Measurements from ENCODE around the gene VANGL1. TPM values are rescaled to one million over a fixed set of nuclear protein-coding genes. Genes with fewer than 3 reads are reported as not detected.

Gene VANGL1
- total RNA-seq, 1 experiment from 2014 or later: 20.5 TPM

- DNase-seq (ENCODE audit: extremely low read depth, low read depth): no peak
Measured at GRCh38 chr1:115643225-115643624, 1.5 kb downstream of the VANGL1 start.

GRCh38 chr1:115643666-115644065 is 1.9 kb downstream of the VANGL1 start:
- DNase-seq (ENCODE audit: extremely low read depth, low read depth): no peak

GRCh38 chr1:115644109-115644508 is 2.3 kb downstream of the VANGL1 start:
- DNase-seq (ENCODE audit: extremely low read depth, low read depth): no peak

- DNase-seq (ENCODE audit: extremely low read depth, low read depth): no peak
Measured at GRCh38 chr1:115647047-115647446, 5.3 kb downstream of the VANGL1 start.

GRCh38 chr1:115647507-115647906 is 5.7 kb downstream of the VANGL1 start:
- DNase-seq (ENCODE audit: extremely low read depth, low read depth): no peak

DNA sequence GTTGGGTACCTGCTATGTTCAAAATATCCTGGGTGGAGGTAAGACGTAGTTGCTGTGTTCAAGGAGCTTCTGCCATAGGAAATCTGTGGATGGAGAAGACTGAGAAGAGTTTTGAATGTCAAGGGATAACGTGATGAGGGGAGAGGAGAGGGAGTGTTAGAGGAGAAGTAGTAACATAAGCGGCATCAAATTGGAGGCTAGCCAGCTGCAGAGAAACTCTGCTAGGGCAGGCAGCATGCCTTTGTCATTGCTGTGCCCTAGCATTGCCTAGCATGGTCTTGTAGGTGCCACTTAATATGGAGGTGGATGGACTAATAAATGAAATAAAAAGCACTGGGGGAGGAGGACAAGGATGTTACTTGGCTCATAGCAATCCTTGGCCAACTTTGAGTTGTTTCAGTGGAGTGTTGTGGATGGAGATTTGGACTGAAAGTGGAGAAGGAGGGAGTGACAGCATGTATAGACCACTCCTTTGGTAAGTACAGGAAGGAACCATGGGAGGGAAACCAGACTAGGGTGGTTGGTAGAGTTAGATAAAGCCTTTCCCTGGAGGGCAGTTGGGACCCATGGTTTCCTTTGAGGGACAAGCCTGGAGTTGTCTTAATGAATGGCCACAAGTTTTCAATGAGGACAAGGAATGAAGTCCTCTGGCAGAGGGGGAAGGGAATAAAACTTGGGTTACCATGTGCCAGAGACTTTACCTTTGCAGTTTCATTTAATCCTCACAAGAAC is 6.3 kb downstream of the VANGL1 start:
- DNase-seq (ENCODE audit: extremely low read depth, low read depth): no peak

DNA sequence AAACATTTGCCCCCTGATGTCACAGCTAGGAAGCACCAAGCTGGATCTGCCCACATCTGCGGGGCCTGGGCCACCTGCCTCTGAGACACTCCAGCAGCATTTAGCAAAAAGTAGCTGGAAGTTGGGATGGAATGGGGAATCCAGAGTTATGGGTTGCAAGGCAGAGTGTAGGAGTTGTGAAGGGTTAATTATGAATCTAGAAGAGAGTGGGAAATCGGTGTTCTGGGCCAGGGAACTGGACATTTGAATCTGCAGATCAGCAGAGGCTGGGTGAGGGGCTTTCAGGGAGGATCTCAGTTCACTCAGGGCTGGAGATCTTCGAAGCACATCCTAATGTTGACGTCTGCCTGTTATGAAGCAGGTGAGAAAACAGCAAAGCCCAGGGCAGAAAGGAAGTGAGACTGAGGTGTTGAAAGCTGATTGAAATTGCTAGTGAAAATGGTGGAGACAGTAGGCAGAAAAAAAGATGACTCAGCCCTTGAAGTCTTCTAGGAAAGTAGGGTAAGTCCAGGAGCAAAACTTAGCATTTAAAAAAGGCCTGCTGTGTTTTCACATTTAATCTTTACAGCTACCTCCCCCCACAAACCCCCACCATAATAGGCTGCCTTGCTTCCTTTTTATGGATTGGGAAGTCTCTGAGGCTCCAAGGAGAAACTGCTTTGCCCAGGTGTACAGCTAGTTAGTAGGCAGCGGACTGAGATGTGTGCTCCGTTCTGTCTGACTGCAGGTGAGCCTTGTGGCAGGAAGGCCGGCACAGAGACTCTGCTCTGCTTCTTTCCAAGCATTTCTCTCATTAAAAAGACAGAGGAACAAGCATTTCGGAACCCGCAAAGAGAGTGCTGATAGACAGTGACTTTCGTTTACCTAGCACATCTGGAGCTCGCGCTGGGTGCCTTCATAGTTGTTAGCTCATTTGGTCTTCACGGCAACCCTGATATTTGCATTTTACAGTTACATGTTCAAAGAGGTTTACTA is 7.2 kb downstream of the VANGL1 start:
- DNase-seq (ENCODE audit: extremely low read depth, low read depth): peak; percentile 35

DNA sequence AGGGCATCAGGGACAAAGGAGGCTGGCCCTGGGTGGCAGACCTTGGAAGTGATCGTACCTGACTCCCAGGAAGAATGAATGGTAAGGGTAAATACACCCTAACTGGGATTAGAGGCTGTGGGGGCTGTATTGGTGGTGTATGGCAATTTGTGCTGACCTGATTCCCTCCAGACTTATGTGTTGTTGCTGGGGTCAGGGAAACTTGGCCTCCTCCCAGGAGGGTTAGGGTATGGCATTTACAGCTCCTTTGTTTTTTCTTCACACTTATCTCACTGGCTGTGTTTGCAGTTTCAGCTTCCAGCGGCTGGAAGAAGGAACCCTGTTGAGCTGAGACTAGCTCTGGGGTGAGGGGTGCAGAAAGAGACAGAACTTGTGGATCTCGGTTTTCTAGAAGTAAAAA is 8.2 kb downstream of the VANGL1 start:
- DNase-seq (ENCODE audit: extremely low read depth, low read depth): no peak

DNA sequence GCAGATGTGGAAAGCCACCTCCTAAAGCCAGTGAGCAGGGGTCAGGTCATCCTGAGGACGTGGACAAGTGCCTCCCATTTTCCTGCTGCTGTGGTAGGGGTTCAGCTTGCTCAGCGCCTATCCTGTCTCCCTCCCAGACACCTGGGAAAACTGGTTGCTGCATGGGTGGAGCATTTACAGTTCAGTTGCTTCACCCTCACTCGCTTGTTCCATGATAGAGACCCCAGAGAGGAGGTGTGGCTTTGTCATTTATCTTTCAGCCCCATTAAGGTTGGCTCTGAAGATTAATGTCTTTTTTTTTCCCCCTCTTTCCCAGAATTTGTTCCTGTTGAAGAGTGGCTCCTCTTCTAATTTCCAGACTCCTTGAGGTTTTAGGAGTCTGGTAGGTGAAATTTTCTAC is 9.2 kb downstream of the VANGL1 start:
- DNase-seq (ENCODE audit: extremely low read depth, low read depth): no peak

GRCh38 chr1:115651391-115651790 is 9.6 kb downstream of the VANGL1 start:
- no peak for DNase-seq (ENCODE audit: extremely low read depth, low read depth)

GRCh38 chr1:115652236-115652788 is 10.5 kb downstream of the VANGL1 start:
- DNase-seq (ENCODE audit: extremely low read depth, low read depth): no peak

DNA sequence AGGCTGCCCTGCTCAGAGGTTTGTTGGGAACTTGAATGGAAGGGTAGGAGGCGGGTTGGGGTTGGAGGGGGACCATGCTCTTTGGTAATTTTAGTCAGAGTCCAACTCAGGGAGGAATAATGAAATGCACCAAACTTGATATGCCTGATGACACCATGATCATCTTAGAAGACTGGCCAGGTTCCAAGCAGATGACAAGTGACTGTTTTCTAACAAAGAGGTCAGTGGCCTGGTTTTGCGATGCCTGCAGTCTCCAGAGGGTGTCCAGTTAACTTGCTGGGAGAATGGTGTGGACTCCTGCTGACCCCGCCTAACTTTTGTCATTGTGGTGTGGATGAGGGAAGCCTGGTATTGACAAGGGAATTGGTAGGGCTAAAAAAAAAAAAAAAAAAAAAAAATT is 12.4 kb downstream of the VANGL1 start:
- DNase-seq (ENCODE audit: extremely low read depth, low read depth): no peak

- DNase-seq (ENCODE audit: extremely low read depth, low read depth): no peak
Measured at GRCh38 chr1:115654663-115655305, 13.0 kb downstream of the VANGL1 start.

- DNase-seq (ENCODE audit: extremely low read depth, low read depth): no peak
Measured at GRCh38 chr1:115655306-115655663, 13.5 kb downstream of the VANGL1 start.

GRCh38 chr1:115655916-115656315 is 14.1 kb downstream of the VANGL1 start:
- DNase-seq (ENCODE audit: extremely low read depth, low read depth): no peak

- DNase-seq (ENCODE audit: extremely low read depth, low read depth): no peak
Measured at GRCh38 chr1:115656461-115657077, 14.8 kb downstream of the VANGL1 start.

DNA sequence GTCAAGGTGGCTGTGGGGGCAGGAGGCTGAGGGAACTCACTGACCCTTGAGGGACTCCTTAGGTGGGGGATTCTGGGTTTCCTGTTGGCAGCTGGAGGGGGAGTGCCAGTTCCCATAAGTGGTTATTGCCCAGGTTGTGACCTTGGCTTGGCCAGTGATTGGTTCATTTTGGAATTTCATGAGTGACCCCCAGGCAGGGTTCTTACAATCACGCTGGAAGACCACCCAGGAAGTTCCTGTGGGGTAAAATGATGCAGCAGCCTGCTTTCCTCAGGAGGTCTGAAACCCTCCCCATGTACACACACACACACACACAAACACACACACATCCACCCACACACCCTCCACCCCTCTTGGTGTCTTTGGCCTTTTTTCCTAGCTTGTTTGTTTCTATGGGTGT is 16.9 kb downstream of the VANGL1 start:
- DNase-seq (ENCODE audit: extremely low read depth, low read depth): no peak

DNA sequence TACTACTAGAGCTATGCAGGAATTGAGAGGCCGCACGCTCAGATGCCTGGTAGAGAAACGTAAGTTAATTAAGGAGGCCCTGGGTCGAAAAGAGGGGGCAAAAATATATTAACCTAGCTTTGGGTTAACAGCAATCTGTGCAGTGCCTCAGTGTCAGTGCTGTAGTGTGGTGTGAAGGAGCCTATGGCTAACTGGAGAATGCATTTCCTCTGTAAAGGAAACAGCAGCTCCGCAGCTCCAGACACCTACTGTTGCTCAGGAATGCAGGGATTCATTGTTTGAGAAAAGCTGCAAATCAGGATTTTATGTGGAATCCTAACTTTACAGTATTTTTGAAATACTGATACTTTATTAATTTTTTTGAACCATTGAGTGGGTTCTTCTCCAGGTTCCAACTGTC is 18.4 kb downstream of the VANGL1 start:
- no peak for DNase-seq (ENCODE audit: extremely low read depth, low read depth)

DNA sequence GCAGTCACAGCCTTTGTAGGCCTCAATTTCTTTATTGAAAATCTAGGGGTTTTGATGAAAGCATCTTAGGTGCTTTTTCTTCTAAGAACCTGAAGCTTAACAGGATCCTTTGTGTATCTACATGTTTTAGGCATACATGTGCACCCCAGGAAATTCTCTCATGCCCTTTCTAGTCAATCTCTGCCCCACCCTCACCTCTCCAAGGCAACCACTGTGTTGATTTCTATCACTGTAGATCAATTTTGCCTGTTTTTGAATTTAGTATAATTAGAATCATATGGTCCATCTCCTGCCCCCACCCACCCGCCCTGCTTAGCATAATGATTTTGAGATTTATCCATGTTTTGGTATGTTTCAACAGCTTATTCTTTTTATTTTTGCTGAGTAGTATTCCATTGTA is 19.4 kb downstream of the VANGL1 start:
- DNase-seq (ENCODE audit: extremely low read depth, low read depth): no peak

DNA sequence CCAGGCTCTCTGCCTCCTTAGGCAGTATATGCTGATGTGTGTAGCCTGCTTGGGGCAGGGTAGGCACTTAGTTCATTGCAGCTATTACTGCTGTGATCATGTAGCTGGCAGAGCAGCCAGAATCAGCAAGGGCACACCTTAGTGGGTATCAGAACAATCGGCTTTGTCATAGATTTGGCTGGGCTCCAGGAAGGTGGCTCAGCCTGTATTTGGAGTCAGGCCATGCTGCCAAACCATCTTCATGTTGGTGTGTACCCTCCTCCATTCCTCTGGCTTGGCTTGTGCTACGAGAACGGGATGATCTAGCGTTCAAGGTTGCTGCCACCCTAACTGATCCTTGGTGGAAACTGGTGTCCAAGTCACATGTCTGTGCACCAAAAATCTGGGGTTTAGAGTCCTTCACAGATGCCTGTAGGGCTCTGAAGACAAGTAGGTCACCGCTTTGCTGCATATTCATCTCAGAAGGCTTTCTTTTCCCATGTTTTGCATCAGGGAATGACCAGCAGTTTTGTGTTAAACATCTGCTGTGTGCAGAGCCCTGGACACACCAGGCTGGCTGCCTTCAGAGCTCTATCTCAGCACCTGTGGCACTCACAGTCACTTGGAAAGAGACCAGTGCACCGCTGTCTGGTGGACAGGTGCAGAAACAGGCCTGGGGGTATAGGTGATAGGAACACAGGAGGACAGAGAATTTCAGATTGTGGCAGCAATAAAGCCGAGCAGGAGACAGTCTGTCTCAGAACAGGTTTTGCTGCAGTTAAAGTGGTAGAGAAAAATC is 23.7 kb downstream of the VANGL1 start:
- no peak for DNase-seq (ENCODE audit: extremely low read depth, low read depth)
